Stimulated activated CD4-positive, alpha-beta T cell treated with anti-CD3 and anti-CD28 coated beads, Interleukin-4, amount 100 ng/mL, for 1 hour (primary cell): ENCODE data around the gene CALCB.

Source experiments
- DNase-seq: peaks from one replicate; pipeline ENCODE4 v3.0.0-alpha.2; 2020

The CALCB gene

DNA sequence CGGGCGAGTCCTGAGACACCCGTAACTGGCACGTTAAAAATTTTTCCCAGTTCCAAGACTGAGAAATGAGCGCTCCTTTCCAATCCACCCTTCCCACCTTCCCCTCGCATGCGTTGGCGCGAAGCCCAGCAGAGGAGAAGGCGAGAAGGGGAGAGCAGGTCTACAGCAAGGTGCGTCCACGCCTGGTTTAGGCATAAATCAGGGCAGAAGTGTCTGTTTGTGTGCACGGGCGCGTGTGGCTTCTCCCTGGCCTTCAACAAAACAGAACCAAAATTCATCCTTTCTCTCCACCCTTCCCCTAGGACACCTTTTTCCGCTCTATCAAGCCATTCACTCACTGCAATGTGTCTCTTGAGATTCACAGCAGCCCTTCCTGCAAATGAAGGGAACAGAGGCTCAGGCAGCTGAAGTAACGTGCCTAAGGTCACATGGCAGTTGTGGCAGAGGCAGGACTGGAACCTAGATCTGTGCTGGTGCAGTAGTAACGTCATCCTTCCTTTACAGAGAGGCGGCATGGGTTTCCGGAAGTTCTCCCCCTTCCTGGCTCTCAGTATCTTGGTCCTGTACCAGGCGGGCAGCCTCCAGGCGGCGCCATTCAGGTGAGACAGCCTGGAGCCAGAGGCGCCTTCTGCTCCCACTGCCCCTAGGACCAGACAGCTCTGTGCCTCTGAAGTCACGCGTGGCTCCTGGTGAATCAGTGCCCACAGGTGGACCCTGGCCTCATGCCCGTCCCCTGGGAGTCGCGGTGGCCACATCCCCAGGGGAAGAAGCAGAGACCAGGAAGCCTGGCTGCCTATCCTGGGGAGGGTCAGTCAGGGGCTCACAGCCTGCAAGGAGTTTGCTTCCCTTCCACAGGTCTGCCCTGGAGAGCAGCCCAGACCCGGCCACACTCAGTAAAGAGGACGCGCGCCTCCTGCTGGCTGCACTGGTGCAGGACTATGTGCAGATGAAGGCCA is 1.1 kb downstream of the CALCB start:
- DNase-seq = peak; percentile 91

DNA sequence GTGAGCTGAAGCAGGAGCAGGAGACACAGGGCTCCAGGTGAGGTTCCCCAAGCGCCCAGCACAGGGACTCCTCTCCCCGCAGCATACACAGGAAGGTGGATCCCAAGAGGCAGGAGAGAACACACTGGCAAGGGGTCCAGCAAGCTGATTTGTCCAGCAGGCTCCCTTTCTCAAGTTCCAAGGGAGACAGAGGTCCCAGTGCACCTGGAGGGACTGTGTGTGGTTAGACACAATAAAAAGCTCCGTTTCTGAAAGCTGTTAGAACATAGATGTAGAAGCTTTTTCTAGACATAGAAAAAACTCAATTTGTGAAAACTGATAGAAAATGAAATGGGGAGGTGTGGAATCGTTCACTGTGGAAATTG is 1.8 kb downstream of the CALCB start:
- no peak for DNase-seq

DNA sequence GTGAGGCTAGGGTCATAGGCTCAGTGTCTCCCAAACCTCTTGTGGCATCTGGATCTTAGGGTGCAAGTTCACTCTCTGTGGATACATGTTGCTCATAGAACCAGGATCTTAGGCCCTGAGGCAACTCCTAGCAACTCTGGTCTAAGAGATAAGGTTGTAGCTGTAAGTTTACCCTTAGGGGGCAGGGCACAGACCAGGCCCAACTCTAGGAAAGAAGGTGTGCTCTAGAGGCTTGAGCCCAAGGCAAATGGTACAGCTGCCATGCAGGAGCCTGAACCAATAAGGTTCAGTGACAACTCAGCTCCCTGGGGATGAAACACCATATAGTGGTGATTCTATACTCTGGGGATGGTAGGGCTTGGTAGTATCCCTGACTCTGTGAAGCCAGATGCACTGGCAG is 17.8 kb downstream of the CALCB start:
- no peak for DNase-seq

DNA sequence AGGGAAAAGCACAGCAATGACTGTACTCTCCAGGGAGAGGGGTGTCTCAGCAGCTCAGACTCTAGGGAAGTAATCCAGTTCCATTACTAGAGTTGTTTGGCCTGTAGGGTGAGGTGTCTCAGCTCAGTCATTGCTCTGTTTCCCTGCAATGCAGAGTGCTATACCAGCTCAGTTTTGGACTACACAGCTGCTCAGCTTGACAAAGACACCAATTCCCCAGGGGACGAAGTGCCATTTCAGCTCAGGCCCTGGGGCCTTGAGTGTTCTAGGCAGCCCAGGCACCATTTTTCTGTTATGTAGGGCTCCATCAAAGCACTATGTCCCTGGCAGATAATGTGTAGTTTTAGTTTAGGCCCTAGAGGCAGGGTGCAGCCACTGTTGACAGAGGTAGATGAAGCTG is 18.2 kb downstream of the CALCB start:
- no peak for DNase-seq

DNA sequence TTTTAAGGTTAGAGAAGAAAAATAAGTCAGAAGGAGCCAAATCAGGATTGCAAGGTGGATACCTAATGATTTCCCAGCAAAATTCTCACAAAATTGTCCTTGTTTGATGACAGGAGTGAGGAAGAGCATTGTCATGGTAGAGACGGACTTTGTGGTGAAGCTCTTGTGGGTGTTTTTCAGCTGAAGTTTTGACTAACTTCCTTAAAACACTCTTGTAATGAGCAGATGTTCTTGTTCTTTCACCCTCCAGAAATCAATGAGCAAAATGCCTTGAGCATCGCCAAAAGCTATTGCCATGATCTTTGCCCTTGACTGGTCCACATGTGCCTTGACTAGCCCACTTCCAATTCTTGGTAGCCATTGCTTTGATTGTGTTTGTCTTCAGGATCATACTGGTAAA is 20.0 kb downstream of the CALCB start:
- DNase-seq = no peak

DNA sequence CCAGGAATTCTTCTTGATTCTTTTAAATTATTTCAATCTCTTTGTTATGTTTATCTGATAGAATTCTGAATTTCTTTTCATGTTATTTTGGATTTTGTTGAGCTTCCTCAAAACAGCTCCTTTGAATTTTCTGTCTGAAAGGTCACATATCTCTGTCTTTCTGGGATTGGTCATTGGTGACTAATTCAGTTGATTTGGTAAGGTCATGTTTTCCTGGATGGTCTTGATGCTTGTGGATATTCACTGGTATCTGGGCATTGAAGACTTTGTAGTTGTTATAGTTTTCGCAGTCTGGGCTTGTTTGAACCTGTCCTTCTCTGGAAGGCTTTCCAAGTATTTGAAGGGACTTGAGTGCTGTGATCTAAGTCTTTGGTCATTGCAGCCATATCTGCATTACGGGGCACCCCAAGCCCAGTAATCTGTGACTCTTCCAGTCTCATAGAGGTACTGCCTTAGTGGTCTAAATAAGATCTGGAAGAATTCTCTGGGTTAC is 22.4 kb downstream of the CALCB start:
- DNase-seq = no peak

DNA sequence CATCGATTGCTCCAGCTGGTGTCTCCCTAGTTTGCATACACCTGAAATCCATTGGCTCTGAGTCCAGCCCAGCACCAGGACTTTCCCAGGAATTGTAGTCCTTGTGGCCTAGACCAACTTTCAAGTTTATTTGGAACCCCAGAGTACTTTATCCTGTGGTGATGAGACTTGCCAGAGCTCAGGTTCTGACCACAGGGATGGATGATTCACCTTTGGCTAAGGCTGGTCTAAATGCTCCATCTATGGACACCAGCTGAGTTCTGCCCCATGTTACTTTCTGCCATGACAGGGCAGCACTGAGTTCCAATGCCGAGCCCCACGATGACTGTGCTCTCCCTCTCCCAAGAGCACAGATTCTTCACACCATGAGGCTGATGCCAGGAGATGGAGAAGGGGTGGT is 24.0 kb downstream of the CALCB start:
- DNase-seq = no peak

DNA sequence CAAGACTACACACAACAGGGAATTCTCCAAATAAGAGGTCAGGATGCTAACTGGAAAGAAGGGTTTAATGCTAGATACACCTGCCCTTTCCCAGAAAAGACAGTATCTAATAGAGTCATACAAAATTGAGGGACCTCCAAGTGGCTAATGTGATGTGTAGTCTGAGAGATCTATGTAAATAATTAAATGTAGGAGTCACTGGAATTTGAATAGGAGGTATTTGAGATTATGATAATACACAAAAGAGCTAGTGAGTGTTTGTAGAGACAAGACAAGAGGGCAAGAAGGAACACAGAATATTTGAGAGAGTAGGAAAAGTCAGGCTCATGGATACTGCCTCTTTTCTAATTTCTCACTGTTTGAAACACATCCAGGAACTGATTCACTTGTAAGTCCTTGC is 25.9 kb downstream of the CALCB start:
- no peak for DNase-seq

DNA sequence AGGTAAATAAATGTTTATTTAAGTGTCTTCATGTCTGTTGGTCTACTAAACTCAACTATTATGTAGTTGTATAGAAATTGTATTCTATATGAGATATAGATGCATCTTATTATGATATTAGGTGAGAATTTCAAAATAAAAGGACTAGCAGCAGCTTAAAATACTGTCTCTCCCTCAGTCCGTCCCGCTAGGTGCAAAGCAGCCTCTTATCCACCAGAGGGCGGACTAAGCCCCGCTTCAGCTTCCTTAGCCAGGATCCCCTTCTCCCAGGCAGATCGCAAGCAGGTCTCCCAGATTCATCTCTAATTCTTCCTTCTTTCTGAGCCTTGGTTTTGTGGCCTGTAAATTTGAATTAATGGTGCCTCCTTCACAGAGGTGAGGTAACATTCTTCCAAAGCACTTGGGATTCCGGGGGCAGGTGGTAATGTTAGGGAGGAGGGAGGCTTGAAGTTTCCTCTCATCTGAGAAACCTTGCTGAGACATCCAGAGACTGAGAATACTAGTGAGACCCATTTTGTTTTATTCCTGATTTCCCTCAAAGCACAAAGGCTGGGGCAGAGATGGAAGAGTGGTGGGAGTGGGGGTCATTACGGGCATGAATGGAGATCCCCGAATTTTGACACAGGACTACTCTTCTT is 27.8 kb downstream of the CALCB start:
- peak; percentile 40 for DNase-seq

DNA sequence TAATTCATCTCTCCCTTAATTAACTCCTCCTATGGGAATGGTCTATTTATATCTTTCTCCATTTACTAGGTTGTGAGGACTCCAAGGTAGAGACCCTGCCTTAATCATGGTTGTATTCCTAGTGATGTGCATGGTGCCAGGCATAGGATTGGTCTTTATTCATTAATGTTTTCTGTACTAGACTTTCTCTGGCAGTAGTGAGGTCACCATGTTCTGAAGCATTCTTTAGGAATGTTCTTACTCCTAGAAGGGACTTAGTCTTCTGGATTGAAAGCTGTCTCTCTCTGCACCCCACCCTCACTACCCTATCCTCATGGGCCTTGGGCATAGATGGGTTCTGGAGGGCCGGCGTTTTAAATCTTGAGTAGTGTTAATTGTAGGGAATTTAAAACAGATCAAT is 30.8 kb downstream of the CALCB start:
- no peak for DNase-seq

DNA sequence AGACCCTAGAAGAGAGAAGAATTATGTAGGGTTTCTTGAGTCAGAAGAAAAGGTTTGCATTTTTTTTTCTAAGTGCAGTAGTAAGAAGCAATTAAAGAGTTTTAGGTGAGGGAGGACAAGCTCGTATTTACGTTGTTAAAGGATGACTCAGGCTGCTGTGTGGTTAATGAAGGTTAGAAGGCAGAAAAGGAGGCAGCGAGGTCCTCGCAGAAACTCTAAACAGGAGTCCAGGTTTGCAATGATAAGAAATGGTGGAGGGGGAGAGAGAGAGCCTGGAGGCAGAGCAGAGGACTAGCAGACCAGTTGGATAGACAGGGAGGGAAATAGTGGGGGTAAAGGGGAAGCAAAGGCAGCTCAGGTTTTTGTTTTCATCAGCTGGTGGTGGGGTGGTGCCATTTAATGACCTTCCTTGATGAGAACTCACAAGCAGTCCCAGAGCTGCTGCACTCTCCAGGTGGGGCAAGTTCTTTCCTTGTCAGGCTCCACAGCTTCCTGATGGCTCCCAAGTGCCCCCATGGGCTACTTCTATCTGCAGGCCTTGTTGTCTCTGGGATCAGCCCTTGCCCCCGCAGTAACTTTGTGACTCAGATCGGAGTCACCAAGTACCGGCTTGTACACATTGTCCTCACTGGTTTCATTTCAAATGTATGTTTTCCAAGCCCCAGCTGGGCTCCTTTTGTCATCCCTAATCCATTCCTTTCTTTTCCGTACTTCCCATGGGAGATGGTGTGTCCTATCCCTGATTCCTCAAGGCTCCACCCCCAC is 33.0 kb downstream of the CALCB start:
- no peak for DNase-seq

DNA sequence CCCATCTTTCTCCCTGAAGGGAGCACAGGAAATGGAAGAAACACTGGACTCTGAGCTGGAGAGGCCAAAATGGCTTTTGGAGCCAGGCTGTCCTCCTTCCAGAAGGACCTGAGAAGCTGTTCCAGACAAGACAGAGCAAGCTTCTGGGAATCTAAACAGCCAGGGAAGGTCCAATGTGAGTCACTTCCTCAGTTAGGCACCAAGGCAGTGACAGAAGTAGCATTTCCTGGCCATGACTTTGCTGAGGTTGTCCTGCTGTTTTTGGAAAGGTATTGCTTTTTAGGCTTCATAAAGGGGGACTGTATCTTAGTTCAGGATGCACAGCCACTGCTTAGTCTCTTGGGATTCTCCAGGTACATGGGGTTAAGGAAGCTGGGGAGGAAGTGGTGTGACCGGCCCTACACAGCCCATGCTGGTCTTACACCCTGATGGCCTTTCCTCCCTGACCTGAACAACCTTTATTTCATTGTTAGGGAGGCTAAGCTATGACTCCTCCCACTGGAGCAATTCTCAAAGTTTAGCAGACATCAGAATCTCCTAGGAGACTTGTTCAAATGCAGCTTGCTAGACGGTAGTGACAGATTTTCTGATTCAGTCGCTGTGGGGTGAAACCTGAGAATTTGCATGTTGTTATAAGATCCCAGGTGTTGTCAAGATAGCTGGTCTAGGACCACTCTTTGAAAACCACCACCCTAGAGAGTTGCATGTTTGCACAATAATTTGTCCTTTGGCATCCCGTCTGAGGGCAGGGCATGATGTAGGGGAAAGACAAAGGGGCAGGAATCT is 34.5 kb downstream of the CALCB start:
- DNase-seq = no peak

DNA sequence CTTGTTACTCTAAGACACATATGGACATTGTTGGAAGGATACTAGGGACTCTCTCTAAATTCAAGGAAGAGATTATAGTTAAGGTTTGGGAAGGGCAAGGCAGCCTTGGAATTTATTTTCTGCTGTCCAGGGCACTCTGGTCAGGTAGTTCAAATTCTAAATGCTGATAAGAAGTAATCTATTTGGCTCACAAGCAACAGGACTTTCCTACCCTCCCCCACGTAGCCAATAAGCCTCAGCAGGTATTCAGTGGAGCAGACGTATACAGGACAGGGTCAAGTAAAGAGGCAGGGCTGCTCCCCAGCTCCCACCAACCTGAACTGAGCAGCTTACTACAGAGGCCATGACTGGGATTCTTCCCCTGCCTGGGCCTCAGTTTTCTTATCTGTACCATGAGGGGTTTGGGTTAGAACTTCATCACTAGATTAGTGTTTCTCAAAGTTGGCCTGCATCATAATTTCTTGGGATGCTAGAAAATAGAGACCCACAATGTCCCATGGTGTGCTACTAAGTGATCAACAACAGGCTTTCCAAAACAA is 35.3 kb downstream of the CALCB start:
- DNase-seq = no peak

DNA sequence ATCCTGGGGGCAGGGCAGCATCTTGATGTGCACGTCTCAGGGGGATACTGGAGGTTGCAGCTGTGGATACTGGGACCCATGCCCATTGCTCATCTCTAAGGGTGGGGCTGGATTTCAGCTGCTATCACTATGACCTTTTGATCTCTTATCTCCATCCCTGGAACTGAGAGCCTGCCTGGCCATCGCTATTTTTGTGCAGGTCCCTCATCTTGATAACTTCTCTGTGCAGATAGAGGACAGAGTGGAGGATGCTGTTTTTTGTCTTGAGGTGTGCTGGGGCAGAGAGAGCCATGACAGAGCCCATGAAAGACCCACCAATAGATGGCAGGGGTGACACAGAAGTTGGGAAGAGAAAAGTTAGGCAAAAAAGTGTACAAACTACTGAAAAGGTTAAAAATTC is 36.2 kb downstream of the CALCB start:
- no peak for DNase-seq

DNA sequence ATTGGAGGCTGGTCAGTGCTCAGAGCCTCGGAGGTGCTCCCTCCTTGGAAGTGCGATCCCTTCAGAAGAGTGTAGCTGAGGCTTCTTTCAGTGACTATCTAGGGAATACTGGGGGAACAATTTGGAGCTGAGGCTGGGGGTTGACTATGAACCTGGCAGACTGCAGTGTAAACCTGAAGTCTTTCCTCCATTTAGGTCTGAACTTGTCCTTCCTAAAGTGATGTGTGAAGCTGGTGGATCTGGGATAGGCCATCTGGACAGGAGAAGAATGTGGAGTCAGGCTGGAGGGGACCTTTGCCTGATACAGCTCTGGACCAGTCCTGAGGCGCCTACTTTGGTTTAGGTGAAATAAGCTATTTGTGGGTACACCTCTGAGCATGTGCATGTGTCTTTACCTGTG is 37.8 kb downstream of the CALCB start:
- no peak for DNase-seq

DNA sequence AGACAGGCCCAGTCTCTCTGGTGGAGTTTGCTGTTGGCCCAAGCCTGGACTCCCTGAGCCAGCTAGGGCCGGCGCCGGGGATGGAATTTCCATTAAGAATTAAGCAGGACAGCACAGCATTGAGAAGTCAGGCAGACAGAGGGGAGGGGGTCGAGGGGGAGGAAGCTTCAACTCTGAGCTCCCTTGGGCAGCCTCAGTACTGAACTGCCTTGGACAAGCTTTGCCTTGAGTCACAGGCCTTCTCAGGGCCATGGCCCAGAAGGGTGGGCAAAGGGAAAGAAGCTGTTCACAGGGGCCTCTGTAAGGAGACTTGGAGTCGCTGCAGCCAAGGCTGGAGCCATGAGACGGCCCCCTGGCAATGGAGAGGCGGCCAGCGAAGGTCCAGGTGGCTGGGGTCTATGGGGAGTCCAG is 38.7 kb downstream of the CALCB start:
- DNase-seq = no peak

DNA sequence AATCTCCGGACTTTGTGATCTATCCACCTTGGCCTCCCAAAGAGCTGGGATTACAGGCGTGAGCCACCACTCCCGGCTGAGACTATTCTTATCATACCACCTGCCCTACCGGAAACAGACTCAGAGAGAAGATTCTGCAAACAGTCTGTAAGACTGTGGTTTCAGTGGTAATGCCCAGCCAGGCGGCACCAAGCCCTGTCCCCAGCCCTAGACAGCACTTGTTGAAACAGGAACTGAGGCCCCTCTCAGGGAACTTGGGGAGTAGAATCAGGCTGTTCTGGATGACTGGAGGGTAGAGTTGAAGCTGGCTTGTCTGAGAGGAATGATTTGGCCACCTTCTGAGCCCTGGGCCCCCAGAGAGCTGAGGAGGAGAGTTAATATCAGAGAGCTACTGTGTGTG is 40.0 kb downstream of the CALCB start:
- DNase-seq = no peak

DNA sequence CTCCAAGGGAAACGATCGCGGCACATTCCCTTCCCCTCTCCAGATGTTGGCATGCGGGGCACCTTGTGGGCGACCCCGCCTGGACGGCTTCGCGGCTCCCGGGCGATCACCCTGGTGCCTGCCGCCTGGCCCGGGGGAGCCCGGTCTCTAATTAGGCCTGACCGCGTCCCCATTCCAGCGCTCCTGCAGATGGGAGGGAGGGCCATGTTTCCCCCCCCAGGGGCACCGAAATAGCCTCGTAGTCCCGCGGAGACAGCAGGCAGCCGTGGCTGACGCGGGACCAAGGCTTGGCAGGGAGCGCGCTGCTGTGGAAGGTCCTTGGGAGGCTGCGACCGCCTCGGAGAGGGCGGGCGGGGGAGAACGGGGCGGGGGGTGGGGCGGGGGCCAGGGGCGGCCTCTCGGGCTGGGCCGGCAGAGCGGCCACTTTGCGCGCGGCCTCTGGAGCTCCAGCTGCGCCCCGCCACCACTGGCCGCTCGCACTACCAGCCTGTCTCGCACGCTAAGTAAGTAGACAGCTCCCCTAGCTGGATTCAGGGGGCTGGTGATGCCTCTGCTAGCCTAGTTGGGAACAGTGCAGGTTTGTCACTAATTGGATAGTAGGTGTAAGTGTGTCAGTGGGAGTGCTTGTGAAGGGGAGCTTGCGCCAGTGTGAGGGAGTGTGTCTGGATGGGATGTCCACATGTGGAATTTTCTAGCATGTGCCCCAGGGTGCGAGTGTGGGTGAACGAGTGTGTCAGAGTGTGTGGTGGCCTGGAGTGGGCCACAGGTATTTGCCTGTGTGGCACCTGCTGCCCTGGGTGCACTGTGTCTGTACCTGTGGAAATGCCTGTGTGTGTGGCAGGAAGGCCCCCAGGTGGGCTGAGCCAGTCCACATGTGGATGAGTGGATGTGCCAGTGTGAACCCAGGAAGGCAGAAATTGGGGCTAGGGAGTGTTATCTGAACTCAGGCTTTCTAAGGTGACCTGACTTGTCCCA is 41.4 kb downstream of the CALCB start, which contains the start of gene INSC:
Gene INSC, plus strand, starts transcription at position 423 of the 975 bp plus-strand sequence. CDS start 34,252 bp downstream, outside the sequence.
- DNase-seq = no peak

DNA sequence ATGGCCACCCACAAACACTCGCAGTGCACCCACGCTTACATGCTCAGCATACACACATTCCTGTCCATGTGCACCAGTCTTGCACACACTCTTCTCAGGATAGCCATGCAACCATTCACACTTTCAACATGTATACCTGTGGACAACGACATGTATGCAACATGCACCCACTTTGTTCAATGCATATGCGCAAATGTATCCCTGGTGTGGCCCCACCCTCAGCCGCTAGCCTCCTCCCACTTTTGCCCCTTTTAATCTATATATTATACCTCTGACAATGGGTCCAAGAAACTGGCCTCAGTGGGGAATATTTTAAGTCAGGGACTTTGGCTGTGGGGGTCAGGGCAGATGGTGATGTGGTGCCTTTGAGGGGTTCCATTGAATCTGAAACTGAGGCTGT is 42.3 kb downstream of the CALCB start:
- DNase-seq = no peak

DNA sequence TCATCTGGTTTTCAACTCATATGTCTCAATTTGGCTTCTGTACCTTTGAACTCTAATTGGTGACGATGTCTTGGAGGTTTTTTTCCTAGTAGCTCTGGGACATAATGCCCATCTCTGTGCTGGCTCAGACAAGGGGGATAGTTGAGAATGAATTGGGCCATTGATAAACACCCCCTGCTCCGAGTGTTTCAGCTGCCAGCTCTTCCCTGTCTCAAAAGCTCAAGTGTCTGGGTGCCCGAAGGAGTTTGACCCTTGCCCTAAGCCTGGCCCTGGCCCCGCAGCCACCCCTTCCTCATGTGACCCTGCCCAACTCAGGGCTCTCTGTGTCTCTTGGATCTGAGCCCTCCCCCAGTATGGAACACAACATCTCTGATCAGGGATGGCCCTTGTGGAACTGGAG is 44.4 kb downstream of the CALCB start:
- no peak for DNase-seq

DNA sequence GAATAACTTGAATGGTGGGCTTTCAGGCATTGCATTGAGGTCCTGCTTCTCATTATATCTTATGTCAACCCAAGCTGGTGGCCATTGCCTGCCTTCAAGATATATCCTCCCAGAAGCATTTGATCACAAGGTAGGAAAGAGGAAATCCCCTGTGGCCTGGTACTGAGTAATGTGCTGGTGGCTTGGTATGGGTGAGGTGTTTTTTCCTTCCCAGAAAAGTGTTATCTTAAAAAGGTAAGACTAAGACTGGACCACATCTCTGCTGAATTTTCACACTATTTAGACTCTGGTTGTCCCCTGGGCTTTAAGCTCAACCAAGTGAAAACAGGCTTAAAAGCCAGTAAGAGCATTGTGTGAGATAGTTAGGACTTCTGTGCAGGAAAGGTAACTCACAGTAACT is 45.0 kb downstream of the CALCB start:
- DNase-seq = no peak
